Keratinocyte (primary cell): ENCODE data around the gene RHOC. TPM values are rescaled to one million over a fixed set of nuclear protein-coding genes. Genes with fewer than 3 reads are reported as not detected.

Experiments
- DNase-seq: peaks from one replicate; pipeline ENCODE4 v3.0.0-alpha.2; 2011; ENCODE audit warnings: low read depth, missing footprints, low spot score
- FAIRE-seq: peaks from 2 replicates; lab custom pipeline; 2011; peaks lifted over from hg19 to GRCh38; lab: Jason Lieb, UNC
- H2AFZ ChIP-seq: 2 replicates; pipeline ENCODE4 v1.6.0; 2012; ENCODE audit warnings: low read length, control low read depth, inconsistent platforms; ENCODE audit not compliant: control insufficient read depth
- H3K27ac ChIP-seq: 2 replicates; pipeline ENCODE4 v1.5.1; 2011; ENCODE audit warnings: low read length; ENCODE audit not compliant: control insufficient read depth, insufficient read depth
- H3K27me3 ChIP-seq: 3 replicates; pipeline ENCODE4 v1.6.0; 2011; ENCODE audit warnings: low read length; ENCODE audit not compliant: control insufficient read depth, insufficient read depth; ENCODE audit errors: extremely low read depth
- H3K36me3 ChIP-seq, 2 experiments: 2 replicates in 1 of 2; 3 replicates in 1 of 2; pipeline ENCODE4 v1.5.1; 2011; ENCODE audit warnings: low read length in 2 of 2, mild to moderate bottlenecking in 1 of 2; ENCODE audit not compliant: control insufficient read depth in 2 of 2, insufficient read depth in 2 of 2; ENCODE audit errors: extremely low read depth in 1 of 2
- H3K4me1 ChIP-seq: 3 replicates; pipeline ENCODE4 v1.5.1; 2011; ENCODE audit warnings: low read length; ENCODE audit not compliant: control insufficient read depth, insufficient read depth; ENCODE audit errors: extremely low read depth
- H3K4me2 ChIP-seq: 3 replicates; pipeline ENCODE4 v1.6.0; 2011; ENCODE audit warnings: low read depth, low read length; ENCODE audit not compliant: control insufficient read depth, insufficient read depth; ENCODE audit errors: extremely low read depth
- H3K4me3 ChIP-seq, 3 experiments: fragments of 200-600 bp in 1 of 3; sonication (generic) in 1 of 3; 2 replicates in 2 of 3; 3 replicates in 1 of 3; pipeline ENCODE4 v1.5.1; 2011 to 2016; ENCODE audit warnings: low read length in 3 of 3, mild to moderate bottlenecking in 3 of 3, control low read depth in 2 of 3, inconsistent platforms in 1 of 3, low read depth in 1 of 3, mixed read lengths in 1 of 3, mixed run types in 1 of 3, moderate library complexity in 1 of 3; ENCODE audit not compliant: control insufficient read depth in 2 of 3, insufficient read depth in 2 of 3; ENCODE audit errors: extremely low read depth in 1 of 3
- H3K79me2 ChIP-seq: 2 replicates; pipeline ENCODE4 v1.6.0; 2012; ENCODE audit warnings: low read length; ENCODE audit not compliant: control insufficient read depth, insufficient read depth
- H3K9ac ChIP-seq: 3 replicates; pipeline ENCODE4 v1.6.0; 2011; ENCODE audit warnings: low read length; ENCODE audit not compliant: control insufficient read depth, insufficient read depth; ENCODE audit errors: extremely low read depth
- H3K9me1 ChIP-seq: 3 replicates; pipeline ENCODE4 v1.6.0; 2011; ENCODE audit warnings: low read length; ENCODE audit not compliant: control insufficient read depth, insufficient read depth; ENCODE audit errors: extremely low read depth
- H3K9me3 ChIP-seq: 2 replicates; pipeline ENCODE4 v1.5.1; 2012; ENCODE audit warnings: low read depth, low read length; ENCODE audit not compliant: control insufficient read depth
- H4K20me1 ChIP-seq: 3 replicates; pipeline ENCODE4 v1.6.0; 2011; ENCODE audit warnings: low read length; ENCODE audit not compliant: control insufficient read depth, insufficient read depth; ENCODE audit errors: extremely low read depth
- EZH2 ChIP-seq: IDR thresholded peaks from one replicate; pipeline ENCODE4 v1.6.1; 2012; ENCODE audit warnings: inconsistent platforms, mild to moderate bottlenecking, low read length, moderate library complexity
- dilution Hi-C: fragments of 300-500 bp; cut with MboI; formaldehyde crosslinking; loops from one replicate; pipeline ENCODE4 v1.7.0; 2020; ENCODE audit warnings: low sequenced_read_pairs; ENCODE audit not compliant: extremely low pct_ligation_motif_present
- polyA plus RNA-seq, 5 experiments: library from polyadenylated mRNA; depleted of rRNA in 3 of 5; stranded (reverse) in 3 of 5; stranded (forward) in 1 of 5; unstranded in 1 of 5; fragments of >200 nt; gene quantifications; 1 replicate in 1 of 5; 2 replicates in 3 of 5; 3 replicates in 1 of 5; pipeline versions ENCODE4 v1.2.1 to v1.2.3, GENCODE V29; 2011 to 2012; ENCODE audit warnings: missing spikeins in 2 of 5, low read depth in 1 of 5, low replicate concordance in 1 of 5
- TF ChIP-seq, protein P1 (sequence below), 3 experiments: IDR thresholded peaks in 1 of 3; conservative IDR thresholded peaks in 1 of 3; optimal IDR thresholded peaks in 1 of 3; 2 replicates in 2 of 3; 3 replicates in 1 of 3; pipeline versions ENCODE3 to v1.5.1; 2011; ENCODE audit warnings: low read length in 3 of 3, mild to moderate bottlenecking in 3 of 3, moderate library complexity in 2 of 3, control low read depth in 1 of 3, inconsistent platforms in 1 of 3; ENCODE audit not compliant: insufficient read depth in 2 of 3; ENCODE audit errors: extremely low read depth in 1 of 3

Gene RHOC
- polyA plus RNA-seq, 1 donor (not counting 4 experiments of a cell fraction or from before 2014, with no cell fraction given) = 639 TPM

GRCh38 chr1:112720800-112721199, 13.9 kb upstream of the RHOC start:
- TF ChIP-seq, protein P1, sequence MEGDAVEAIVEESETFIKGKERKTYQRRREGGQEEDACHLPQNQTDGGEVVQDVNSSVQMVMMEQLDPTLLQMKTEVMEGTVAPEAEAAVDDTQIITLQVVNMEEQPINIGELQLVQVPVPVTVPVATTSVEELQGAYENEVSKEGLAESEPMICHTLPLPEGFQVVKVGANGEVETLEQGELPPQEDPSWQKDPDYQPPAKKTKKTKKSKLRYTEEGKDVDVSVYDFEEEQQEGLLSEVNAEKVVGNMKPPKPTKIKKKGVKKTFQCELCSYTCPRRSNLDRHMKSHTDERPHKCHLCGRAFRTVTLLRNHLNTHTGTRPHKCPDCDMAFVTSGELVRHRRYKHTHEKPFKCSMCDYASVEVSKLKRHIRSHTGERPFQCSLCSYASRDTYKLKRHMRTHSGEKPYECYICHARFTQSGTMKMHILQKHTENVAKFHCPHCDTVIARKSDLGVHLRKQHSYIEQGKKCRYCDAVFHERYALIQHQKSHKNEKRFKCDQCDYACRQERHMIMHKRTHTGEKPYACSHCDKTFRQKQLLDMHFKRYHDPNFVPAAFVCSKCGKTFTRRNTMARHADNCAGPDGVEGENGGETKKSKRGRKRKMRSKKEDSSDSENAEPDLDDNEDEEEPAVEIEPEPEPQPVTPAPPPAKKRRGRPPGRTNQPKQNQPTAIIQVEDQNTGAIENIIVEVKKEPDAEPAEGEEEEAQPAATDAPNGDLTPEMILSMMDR (optimal IDR thresholded peaks at IDR 0.05 in 1 of 3, IDR thresholded peaks at IDR 0.05 in 1 of 3, conservative IDR thresholded peaks at IDR 0.05 in 1 of 3; ENCODE audit: extremely low read depth in 1 of 3, insufficient read depth in 2 of 3, low read length in 3 of 3) = no peak
- no peak for TF ChIP-seq EZH2
- DNase-seq = no peak

GRCh38 chr1:112719706-112720105, 12.8 kb upstream of the RHOC start:
- no peak for FAIRE-seq
- dilution Hi-C loops = loop anchor here (5.0 kb wide), 1 partner anchor 63 kb away; no protein-coding TSS in a partner anchor
- no peak for DNase-seq

More at GRCh38 chr1:112720800-112721199, 13.9 kb upstream of the RHOC start:
- Histone ChIP-seq H3K4me2 (no peak overlapping the region), H3K9ac (no peak overlapping the region), H3K79me2 (no peaks in the 10 kb centered on the region), H3K4me3 (no peak overlapping the region), H2AFZ (no peak overlapping the region), H3K9me1 (no peaks in the 10 kb centered on the region), H3K27me3 (no peaks in the 10 kb centered on the region), H4K20me1 (no peaks in the 10 kb centered on the region), H3K9me3 (no peaks in the 10 kb centered on the region), H3K27ac (no peak overlapping the region), H3K4me1 (peaks cover 22% of the 10 kb centered on the region), H3K36me3 (no peaks in the 10 kb centered on the region)
- no peak for FAIRE-seq
- dilution Hi-C loops = no loop called here

More at GRCh38 chr1:112719706-112720105, 12.8 kb upstream of the RHOC start:
- no peak overlapping the region for H3K4me3 ChIP-seq
- no peak overlapping the region for H3K27ac ChIP-seq
- no peaks in the 10 kb centered on the region for H3K36me3 ChIP-seq
- no peak overlapping the region for H2AFZ ChIP-seq
- no peaks in the 10 kb centered on the region for H3K27me3 ChIP-seq
- H4K20me1 ChIP-seq = no peaks in the 10 kb centered on the region
- no peaks in the 10 kb centered on the region for H3K9me1 ChIP-seq
- peaks cover 23% of the 10 kb centered on the region for H3K4me1 ChIP-seq
- TF ChIP-seq, protein P1 (optimal IDR thresholded peaks at IDR 0.05 in 1 of 3, IDR thresholded peaks at IDR 0.05 in 1 of 3, conservative IDR thresholded peaks at IDR 0.05 in 1 of 3; ENCODE audit: extremely low read depth in 1 of 3, insufficient read depth in 2 of 3, low read length in 3 of 3) = no peak
- TF ChIP-seq EZH2 = no peak
- H3K4me2 ChIP-seq = no peak overlapping the region
- no peaks in the 10 kb centered on the region for H3K79me2 ChIP-seq
- no peak overlapping the region for H3K9ac ChIP-seq
- H3K9me3 ChIP-seq = no peaks in the 10 kb centered on the region
